ENCODE measurements around the gene ISOC2. TPM values are rescaled to one million over a fixed set of nuclear protein-coding genes. Genes with fewer than 3 reads are reported as not detected.

ISOC2 gene
- total RNA-seq: 10 to 100 TPM; 36.2 to 49.4 TPM
- 10 to 100 TPM; 23.8 to 38.3 (median 29.6) TPM for polyA plus RNA-seq (ENCODE audit: insufficient read length in 6 of 6)
- long read RNA-seq, donor 1, transcript ISOC2-202 (6 exons, 998 nt): major isoform, 25 of 45 reads
- long read RNA-seq, donor 1, partial matches to known transcripts: 16 of 45 reads
- long read RNA-seq, donor 1, other reads (novel, unspliced or antisense): 0 of 45 reads
- long read RNA-seq, donor 2, transcript ISOC2-202 (6 exons, 998 nt): major isoform, 22 of 30 reads
- long read RNA-seq, donor 2, transcript ISOC2-203 (5 exons, 1,566 nt): minor isoform, 5 of 30 reads
- long read RNA-seq, donor 2, partial matches to known transcripts: 0 of 30 reads
- long read RNA-seq, donor 2, other reads (novel, unspliced or antisense): 0 of 30 reads
- long read RNA-seq, donor 3, transcript ISOC2-202 (6 exons, 998 nt): major isoform, 20 of 31 reads
- long read RNA-seq, donor 3, transcript ISOC2-203 (5 exons, 1,566 nt): minor isoform, 5 of 31 reads
- long read RNA-seq, donor 3, partial matches to known transcripts: 6 of 31 reads
- long read RNA-seq, donor 3, other reads (novel, unspliced or antisense): 0 of 31 reads
- long read RNA-seq, donor 4, transcript ISOC2-202 (6 exons, 998 nt): major isoform, 9 of 13 reads
- long read RNA-seq, donor 4, partial matches to known transcripts: 0 of 13 reads
- long read RNA-seq, donor 4, other reads (novel, unspliced or antisense): 0 of 13 reads
- long read RNA-seq, donor 5, transcript ISOC2-202 (6 exons, 998 nt): major isoform, 23 of 40 reads
- long read RNA-seq, donor 5, partial matches to known transcripts: 9 of 40 reads
- long read RNA-seq, donor 5, other reads (novel, unspliced or antisense): 0 of 40 reads
- long read RNA-seq, donor 6, transcript ISOC2-202 (6 exons, 998 nt): major isoform, 19 of 26 reads
- long read RNA-seq, donor 6, partial matches to known transcripts: 0 of 26 reads
- long read RNA-seq, donor 6, other reads (novel, unspliced or antisense): 0 of 26 reads
- long read RNA-seq, donor 7, transcript ISOC2-202 (6 exons, 998 nt): major isoform, 11 of 22 reads
- long read RNA-seq, donor 7, partial matches to known transcripts: 5 of 22 reads
- long read RNA-seq, donor 7, other reads (novel, unspliced or antisense): 0 of 22 reads
- long read RNA-seq, donor 8, transcript ISOC2-202 (6 exons, 998 nt): major isoform, 21 of 42 reads
- long read RNA-seq, donor 8, partial matches to known transcripts: 14 of 42 reads
- long read RNA-seq, donor 8, other reads (novel, unspliced or antisense): 0 of 42 reads
- long read RNA-seq, donor 9: 0 reads
- long read RNA-seq, donor 10, partial matches to known transcripts: 0 of 2 reads
- long read RNA-seq, donor 10, other reads (novel, unspliced or antisense): 0 of 2 reads
- long read RNA-seq, donor 11: 0 reads
- long read RNA-seq, donor 12, transcript ISOC2-202 (6 exons, 998 nt): major isoform, 22 of 34 reads
- long read RNA-seq, donor 12, partial matches to known transcripts: 8 of 34 reads
- long read RNA-seq, donor 12, other reads (novel, unspliced or antisense): 0 of 34 reads

- H3K36me3 ChIP-seq: no peaks in the 10 kb centered on the region
- peak; percentile 99 to 100 (median 100) for DNase-seq
- ATAC-seq: peak; percentile 97
- intact Hi-C loops (cut with DNase I): no loop called here
- no peaks in the 10 kb centered on the region for H3K9me3 ChIP-seq
- H3K27me3 ChIP-seq: no peaks in the 10 kb centered on the region
- peak within 1 kb of the TSS; percentile 81 to 85 for H3K27ac ChIP-seq
- peaks cover 6 to 23% of the 10 kb centered on the region in 2 donors for H3K4me1 ChIP-seq
- TF ChIP-seq CTCF (IDR thresholded peaks at IDR 0.05): no peak
- peak within 1 kb of the TSS; percentile 66 to 93 for H3K4me3 ChIP-seq
Measured at GRCh38 chr19:55461259-55461973, at the start of gene ISOC2. Gene ISOC2 (minus strand): TSS chr19:55461642. CDS start chr19:55456486, 5,156 bp downstream.

- TF ChIP-seq CTCF (IDR thresholded peaks at IDR 0.05): no peak
- H3K9me3 ChIP-seq: no peaks in the 10 kb centered on the region
- ATAC-seq (no peak), DNase-seq (no peak)
- H3K4me1 ChIP-seq: peaks cover 4 to 11% of the 10 kb centered on the region in 2 donors
- no peak overlapping the region for H3K27ac ChIP-seq
- peaks cover 0 to 13% of the 10 kb centered on the region in 2 donors for H3K27me3 ChIP-seq
- no peaks in the 10 kb centered on the region for H3K36me3 ChIP-seq
- no peak overlapping the region for H3K4me3 ChIP-seq
- intact Hi-C loops (cut with DNase I): no loop called here
Measured at GRCh38 chr19:55508120-55508519, 46.7 kb upstream of the ISOC2 start.

DNA sequence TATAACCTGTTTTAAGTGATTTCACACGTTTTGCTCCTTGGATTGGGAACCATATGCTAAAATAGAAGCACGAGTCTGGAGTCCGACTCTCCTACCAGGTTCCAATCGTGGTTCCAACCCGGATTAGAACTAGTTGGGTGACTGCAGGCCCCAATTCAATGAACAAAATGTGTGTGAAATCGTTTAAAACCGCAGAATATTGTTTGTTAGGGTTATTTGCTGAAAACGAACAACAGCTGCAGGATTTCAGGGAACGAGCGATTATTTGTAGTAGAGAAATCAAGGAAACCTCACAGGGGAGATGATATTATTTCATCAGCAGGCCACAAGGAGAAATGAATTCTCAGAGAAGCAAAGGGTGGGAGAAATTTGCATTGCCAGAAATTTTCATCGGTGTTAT is 43.5 kb upstream of the ISOC2 start:
- intact Hi-C loops (cut with DNase I): no loop called here
- no peak for ATAC-seq
- H3K36me3 ChIP-seq: no peaks in the 10 kb centered on the region

More for the DNA sequence above, 43.5 kb upstream of the ISOC2 start:
- no peak overlapping the region for H3K27ac ChIP-seq
- H3K4me1 ChIP-seq: peaks cover 4 to 12% of the 10 kb centered on the region in 2 donors
- no peak for DNase-seq
- no peaks in the 10 kb centered on the region for H3K9me3 ChIP-seq
- no peaks in the 10 kb centered on the region for H3K27me3 ChIP-seq
- TF ChIP-seq CTCF (IDR thresholded peaks at IDR 0.05): no peak
- no peak overlapping the region for H3K4me3 ChIP-seq
